CD14-positive monocyte (primary cell): ENCODE data around the gene RHBDL3. TPM values are rescaled to one million over a fixed set of nuclear protein-coding genes. Genes with fewer than 3 reads are reported as not detected.

ENCODE experiments used
- DNase-seq, 3 donors: peaks; one replicate each; pipeline ENCODE4 v3.0.0-alpha.2; 2011 to 2022
- H2AFZ ChIP-seq: 2 replicates; pipeline ENCODE4 v1.6.0; 2012; ENCODE audit warnings: mild to moderate bottlenecking, low read depth, low read length, inconsistent platforms; ENCODE audit not compliant: insufficient read depth, poor library complexity, severe bottlenecking
- H3K27ac ChIP-seq, 2 donors: 1 replicate in 1 of 2; 2 replicates in 1 of 2; pipeline ENCODE4 v1.5.1; 2012 to 2013; ENCODE audit warnings: low read length in 2 of 2, control low read depth in 1 of 2, inconsistent platforms in 1 of 2, low read depth in 1 of 2, mild to moderate bottlenecking in 1 of 2
- H3K27me3 ChIP-seq, 2 donors: one replicate each; pipeline versions ENCODE4 v1.6.0 to v1.6.1; 2011 to 2013; ENCODE audit warnings: low read length in 2 of 2; ENCODE audit not compliant: control insufficient read depth in 2 of 2, insufficient read depth in 2 of 2
- H3K36me3 ChIP-seq, 2 donors: replicated peaks in 1 of 2; 1 replicate in 1 of 2; 2 replicates in 1 of 2; pipeline versions ENCODE4 v1.5.1 to v1.6.1; 2012 to 2013; ENCODE audit warnings: low read length in 2 of 2, control low read depth in 1 of 2, inconsistent platforms in 1 of 2, mild to moderate bottlenecking in 1 of 2; ENCODE audit not compliant: insufficient read depth in 2 of 2, control insufficient read depth in 1 of 2
- H3K4me1 ChIP-seq, 2 donors: 1 replicate in 1 of 2; 2 replicates in 1 of 2; pipeline versions ENCODE4 v1.5.1 to v1.6.1; 2012 to 2013; ENCODE audit warnings: low read length in 2 of 2, control low read depth in 1 of 2, inconsistent platforms in 1 of 2, mild to moderate bottlenecking in 1 of 2, moderate library complexity in 1 of 2; ENCODE audit not compliant: insufficient read depth in 2 of 2, control insufficient read depth in 1 of 2
- H3K4me2 ChIP-seq: replicated peaks from 2 replicates; pipeline ENCODE3; 2012; ENCODE audit warnings: low read length, moderate library complexity, mild to moderate bottlenecking; ENCODE audit not compliant: poor library complexity, severe bottlenecking; ENCODE audit errors: extremely low read depth
- H3K4me3 ChIP-seq, 3 experiments: fragments of 200-600 bp in 1 of 3; sonication (generic) in 1 of 3; replicated peaks in 1 of 3; 1 replicate in 2 of 3; 2 replicates in 1 of 3; pipeline ENCODE4 v1.5.1; 2011 to 2013; ENCODE audit warnings: low read length in 3 of 3, mild to moderate bottlenecking in 3 of 3, control low read depth in 2 of 3, low read depth in 2 of 3, inconsistent platforms in 1 of 3, moderate library complexity in 1 of 3
- H3K79me2 ChIP-seq: 2 replicates; pipeline ENCODE4 v1.6.0; 2012; ENCODE audit warnings: mild to moderate bottlenecking, control low read depth, inconsistent platforms, low read length, moderate library complexity; ENCODE audit not compliant: insufficient read depth
- H3K9ac ChIP-seq: 2 replicates; pipeline ENCODE4 v1.6.0; 2017; ENCODE audit warnings: low read length, mild to moderate bottlenecking; ENCODE audit not compliant: insufficient read depth, poor library complexity, severe bottlenecking
- H3K9me3 ChIP-seq, 2 donors: replicated peaks in 1 of 2; 1 replicate in 1 of 2; 2 replicates in 1 of 2; pipeline versions ENCODE4 v1.5.1 to v1.6.1; 2012 to 2013; ENCODE audit warnings: low read length in 2 of 2, control low read depth in 1 of 2; ENCODE audit not compliant: control insufficient read depth in 1 of 2, insufficient read depth in 1 of 2
- H4K20me1 ChIP-seq: 2 replicates; pipeline ENCODE4 v1.6.0; 2012; ENCODE audit warnings: mild to moderate bottlenecking, low read length, control low read depth, moderate library complexity; ENCODE audit not compliant: insufficient read depth
- H3K27ac Mint-ChIP-seq, 7 donors: one replicate each; pipeline ENCODE4 v1.8.0; 2020; ENCODE audit warnings: mild to moderate bottlenecking in 7 of 7, mixed read lengths in 7 of 7, moderate library complexity in 6 of 7, inconsistent platforms in 2 of 7
- H3K27me3 Mint-ChIP-seq, 3 donors: one replicate each; pipeline ENCODE4 v1.8.0; 2021 to 2022; ENCODE audit warnings: low read depth in 3 of 3, mild to moderate bottlenecking in 3 of 3, mixed read lengths in 3 of 3, moderate library complexity in 3 of 3, inconsistent platforms in 1 of 3
- H3K36me3 Mint-ChIP-seq, 2 donors: one replicate each; pipeline ENCODE4 v1.8.0; 2020; ENCODE audit warnings: mixed read lengths in 2 of 2, inconsistent platforms in 1 of 2, mild to moderate bottlenecking in 1 of 2
- H3K4me1 Mint-ChIP-seq: one replicate; pipeline ENCODE4 v1.8.0; 2020; ENCODE audit warnings: mild to moderate bottlenecking, mixed read lengths
- H3K4me3 Mint-ChIP-seq, 2 donors: one replicate each; pipeline ENCODE4 v1.8.0; 2020; ENCODE audit warnings: mild to moderate bottlenecking in 2 of 2, mixed read lengths in 2 of 2, moderate library complexity in 1 of 2
- H3K9me3 Mint-ChIP-seq, 7 donors: one replicate each; pipeline ENCODE4 v1.8.0; 2020 to 2022; ENCODE audit warnings: mixed read lengths in 7 of 7, mild to moderate bottlenecking in 6 of 7, moderate library complexity in 6 of 7, inconsistent platforms in 2 of 7
- CTCF ChIP-seq: fragments of 200-600 bp; IDR thresholded peaks from one replicate; pipeline ENCODE4 v1.8.0; 2022; ENCODE audit warnings: antibody characterized with exemption, mild to moderate bottlenecking
- WGBS: methylation state at CpG from one replicate; pipeline ENCODE4 v1.1.5; 2013; ENCODE audit warnings: missing lambda C conversion rate; ENCODE audit not compliant: insufficient coverage; 5-methylcytosine and 5-hydroxymethylcytosine counted together
- intact Hi-C, 2 donors: fragments of 100-400 bp; cut with micrococcal nuclease; formaldehyde crosslinking; loops; one replicate each; pipeline versions ENCODE4 v1.15.0 to v1.15.1; 2023
- polyA plus RNA-seq, 3 donors: library from polyadenylated mRNA; depleted of rRNA in 1 of 3; unstranded in 2 of 3; stranded (reverse) in 1 of 3; fragments of 300-500 nt in 2 of 3; fragments of >200 nt in 1 of 3; fragmentation: Illumina TruSeq in 2 of 3; gene quantifications; 1 replicate in 2 of 3; 2 replicates in 1 of 3; pipeline ENCODE4 v1.2.3, GENCODE V29; 2012 to 2021

Gene RHBDL3
- polyA plus RNA-seq, 3 donors = 0.05 TPM; not detected in 2

- H3K4me3 Mint-ChIP-seq = peak overlapping the region in 1 of 2 donors; percentile 6
- no peaks in the 10 kb centered on the region for H3K27me3 Mint-ChIP-seq
- Histone ChIP-seq H3K4me3 (no peak overlapping the region), H3K36me3 (peaks cover 64 to 90% of the 10 kb centered on the region in 2 donors), H4K20me1 (peaks cover 99% of the 10 kb centered on the region), H3K79me2 (peaks cover 99% of the 10 kb centered on the region), H3K9ac (no peak overlapping the region), H2AFZ (no peak overlapping the region), H3K4me2 (no peak overlapping the region), H3K9me3 (no peaks in the 10 kb centered on the region), H3K27ac (peak overlapping the region in 1 of 2 donors; percentile 61), H3K27me3 (no peaks in the 10 kb centered on the region), H3K4me1 (peaks cover 16 to 41% of the 10 kb centered on the region in 2 donors)
- peaks cover 57 to 84% of the 10 kb centered on the region in 2 donors for H3K36me3 Mint-ChIP-seq
- TF ChIP-seq CTCF = no peak
- peaks cover 31% of the 10 kb centered on the region for H3K4me1 Mint-ChIP-seq
- intact Hi-C loops = loop anchor here in 1 of 2 donors (5.0 kb wide), 1 partner anchor 104 kb away; no protein-coding TSS in a partner anchor
- DNase-seq = no peak
- H3K9me3 Mint-ChIP-seq = no peaks in the 10 kb centered on the region
- H3K27ac Mint-ChIP-seq = peak overlapping the region in 6 of 7 donors; percentile 14 to 69 (median 37)
- 73% methylated on average over 4 of the region's 6 CpGs for WGBS
Measured at GRCh38 chr17:32355649-32356377, 90.2 kb downstream of the RHBDL3 start.

- H3K4me1 ChIP-seq = peaks cover 15 to 36% of the 10 kb centered on the region in 2 donors
- H3K9me3 Mint-ChIP-seq = no peaks in the 10 kb centered on the region
- no peak for TF ChIP-seq CTCF
- no peak overlapping the region for H3K4me3 Mint-ChIP-seq
- peaks cover 62 to 89% of the 10 kb centered on the region in 2 donors for H3K36me3 Mint-ChIP-seq
- H3K4me2 ChIP-seq = no peak overlapping the region
- H3K79me2 ChIP-seq = peaks cover 99% of the 10 kb centered on the region
- H3K9ac ChIP-seq = no peak overlapping the region
- H3K27ac ChIP-seq = peak overlapping the region in 1 of 2 donors; percentile 61
- H3K4me3 ChIP-seq = no peak overlapping the region
- WGBS = no CpG with 5 or more reads among the region's 3 CpGs
- H3K27me3 ChIP-seq = no peaks in the 10 kb centered on the region
- DNase-seq = no peak
- H4K20me1 ChIP-seq = peaks cover 99% of the 10 kb centered on the region
- peaks cover 70 to 96% of the 10 kb centered on the region in 2 donors for H3K36me3 ChIP-seq
- H3K27me3 Mint-ChIP-seq = no peaks in the 10 kb centered on the region
- H3K4me1 Mint-ChIP-seq = peaks cover 29% of the 10 kb centered on the region
- H3K9me3 ChIP-seq = no peaks in the 10 kb centered on the region
- no peak overlapping the region for H2AFZ ChIP-seq
- no peak overlapping the region for H3K27ac Mint-ChIP-seq
- intact Hi-C loops = loop anchor here in 1 of 2 donors (5.0 kb wide), 1 partner anchor 104 kb away; no protein-coding TSS in a partner anchor
Measured at GRCh38 chr17:32356378-32356743, 90.7 kb downstream of the RHBDL3 start.
